IPS-NIHi7 (cell line): ENCODE data around the gene MEF2C.
"Not testable (repeated sequence)": the region's sequence is repeated elsewhere in the genome, so short reads cannot be mapped to it uniquely, and the experiment has no call there.

ENCODE experiments used
- DNase-seq: peaks from one replicate; pipeline ENCODE4 v3.0.0; 2012; ENCODE audit warnings: mixed read lengths; ENCODE audit errors: extremely low spot score

MEF2C gene

GRCh38 chr5:88799938-88800535 lies 82.9 kb downstream of the MEF2C start:
- no peak for DNase-seq

GRCh38 chr5:88798933-88799332 lies 84.1 kb downstream of the MEF2C start:
- DNase-seq = not testable (repeated sequence)

DNA sequence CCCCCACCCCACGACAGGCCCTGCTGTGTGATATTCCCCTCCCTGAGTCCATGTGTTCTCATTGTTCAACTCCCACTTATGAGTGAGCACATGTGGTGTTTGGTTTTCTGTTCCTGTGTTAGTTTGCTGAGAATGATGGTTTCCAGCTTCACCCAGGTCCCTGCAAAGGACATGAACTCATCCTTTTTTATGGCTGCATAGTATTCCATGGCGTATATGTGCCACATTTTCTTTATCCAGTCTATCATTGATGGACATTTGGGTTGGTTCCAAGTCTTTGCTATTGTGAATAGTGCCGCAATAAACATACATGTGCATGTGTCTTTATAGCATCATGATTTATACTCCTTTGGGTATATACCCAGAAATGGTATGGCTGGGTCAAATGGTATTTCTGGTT lies 89.2 kb downstream of the MEF2C start:
- not testable (repeated sequence) for DNase-seq

GRCh38 chr5:88792144-88792840 lies 90.7 kb downstream of the MEF2C start:
- DNase-seq = no peak

GRCh38 chr5:88787856-88788255 lies 95.1 kb downstream of the MEF2C start:
- no peak for DNase-seq

DNA sequence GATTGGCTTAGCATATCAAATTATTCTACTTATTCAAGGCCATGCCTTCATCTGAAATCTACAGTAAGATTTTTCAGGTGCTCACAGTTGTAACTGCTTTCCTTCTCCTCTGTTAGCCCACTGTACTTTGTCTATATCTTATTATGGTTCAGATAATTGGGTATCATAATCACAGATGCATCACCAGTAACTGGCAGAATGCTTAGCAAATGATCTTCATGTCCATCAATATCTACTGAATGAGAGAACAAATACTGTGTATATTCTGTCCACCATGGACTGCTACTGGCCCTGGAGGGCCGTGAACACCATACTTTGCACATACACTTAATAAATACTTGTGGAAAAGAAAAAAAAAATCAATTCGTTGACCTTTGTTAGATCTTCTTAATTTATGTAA lies 96.2 kb downstream of the MEF2C start:
- no peak for DNase-seq

DNA sequence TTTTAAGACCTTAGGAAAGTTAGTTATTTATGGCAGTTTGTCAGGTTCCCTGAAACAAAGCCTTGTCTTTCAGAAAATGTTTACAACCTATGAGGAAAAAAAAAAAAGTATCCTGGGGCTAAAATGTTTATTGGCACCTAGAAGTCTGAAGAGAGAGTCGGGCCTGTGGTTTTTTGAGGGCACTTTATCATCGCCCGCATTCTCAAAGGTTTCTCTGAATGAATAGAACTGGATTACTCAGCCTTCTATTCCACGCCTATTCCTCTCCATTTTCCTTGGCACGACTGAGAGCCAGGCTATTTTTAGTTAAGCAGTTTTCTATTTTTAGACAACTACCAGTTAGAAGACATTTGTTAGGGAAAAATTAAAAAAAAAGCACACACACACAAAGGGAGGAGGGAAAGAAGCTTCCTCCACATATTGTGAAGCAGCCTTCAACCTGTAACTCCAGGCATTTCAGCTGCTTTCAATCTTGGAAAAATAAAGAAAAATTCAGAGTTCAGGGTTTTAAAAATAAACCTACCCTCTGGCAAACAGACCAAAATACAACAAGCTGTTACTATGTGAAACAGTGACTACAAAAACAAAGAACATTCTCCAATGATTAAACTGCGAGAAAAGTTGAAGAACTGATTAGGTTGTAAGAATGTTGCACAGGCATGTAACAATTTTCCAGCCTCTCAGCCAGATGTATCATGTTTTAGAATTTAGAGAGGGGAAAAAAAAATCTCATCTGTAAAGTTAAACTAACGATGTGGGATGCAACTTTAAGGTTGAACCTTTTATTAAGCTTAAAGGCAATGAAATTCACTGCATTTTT lies 97.0 kb downstream of the MEF2C start:
- no peak for DNase-seq

DNA sequence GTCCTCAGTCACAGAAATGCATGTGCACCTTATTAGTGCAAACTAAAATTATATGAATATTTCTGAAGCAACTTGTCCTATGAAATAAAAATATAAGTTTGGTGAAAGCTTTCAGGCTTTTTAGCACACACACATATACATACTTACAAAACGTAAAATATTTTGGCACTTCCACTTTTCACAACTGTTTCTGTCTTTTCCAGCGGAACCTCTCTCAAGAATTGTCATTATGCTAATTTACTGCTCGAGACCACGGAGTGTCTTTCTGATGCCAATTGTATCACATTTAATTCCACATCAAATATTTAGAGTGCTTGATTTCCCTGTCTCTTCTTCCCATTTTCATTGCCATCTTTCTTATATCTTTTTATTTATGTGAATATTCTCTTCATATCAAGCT lies 100.4 kb downstream of the MEF2C start:
- no peak for DNase-seq

DNA sequence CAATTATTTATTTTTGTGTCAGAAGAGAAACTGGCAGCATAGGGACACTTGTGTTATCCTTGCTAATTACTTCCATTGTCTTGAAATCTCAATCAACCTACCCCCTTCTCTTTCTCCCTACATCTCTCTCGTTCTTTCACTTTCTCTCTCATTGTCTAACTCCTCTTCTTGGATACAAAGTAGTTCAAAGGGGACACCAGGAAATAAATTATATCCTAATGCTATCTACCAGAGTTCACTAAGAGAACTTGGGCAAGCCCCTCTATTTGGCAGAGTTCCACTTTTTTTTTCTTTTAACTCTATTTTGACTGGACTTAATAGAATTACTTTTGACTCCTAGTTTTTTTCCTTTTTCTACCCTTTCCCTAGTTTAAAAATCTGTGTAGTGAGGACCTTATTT lies 102.2 kb downstream of the MEF2C start:
- DNase-seq = no peak

GRCh38 chr5:88778736-88779135 lies 104.2 kb downstream of the MEF2C start:
- no peak for DNase-seq

- no peak for DNase-seq
Measured at GRCh38 chr5:88776692-88777091, 106.3 kb downstream of the MEF2C start.

GRCh38 chr5:88772831-88773230 lies 110.2 kb downstream of the MEF2C start:
- DNase-seq = no peak

DNA sequence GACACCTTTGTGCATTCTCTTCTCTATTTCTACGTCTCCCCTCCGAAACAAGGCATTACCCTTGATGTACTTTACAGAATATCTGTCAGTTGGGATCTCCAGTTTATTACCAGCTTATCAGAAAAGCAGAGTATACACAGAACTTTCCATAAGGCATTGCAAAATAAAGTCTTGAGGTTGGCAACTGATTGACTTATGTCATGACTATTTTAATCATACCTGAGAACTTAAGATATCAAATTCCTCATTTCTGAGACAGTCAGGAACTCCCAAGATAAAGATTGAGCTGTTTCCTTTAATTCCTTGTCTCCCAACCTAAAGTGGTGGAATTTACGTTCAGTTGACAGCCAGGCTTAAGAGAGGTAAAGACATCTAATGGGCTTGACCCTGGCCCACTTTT lies 110.9 kb downstream of the MEF2C start:
- DNase-seq = no peak

DNA sequence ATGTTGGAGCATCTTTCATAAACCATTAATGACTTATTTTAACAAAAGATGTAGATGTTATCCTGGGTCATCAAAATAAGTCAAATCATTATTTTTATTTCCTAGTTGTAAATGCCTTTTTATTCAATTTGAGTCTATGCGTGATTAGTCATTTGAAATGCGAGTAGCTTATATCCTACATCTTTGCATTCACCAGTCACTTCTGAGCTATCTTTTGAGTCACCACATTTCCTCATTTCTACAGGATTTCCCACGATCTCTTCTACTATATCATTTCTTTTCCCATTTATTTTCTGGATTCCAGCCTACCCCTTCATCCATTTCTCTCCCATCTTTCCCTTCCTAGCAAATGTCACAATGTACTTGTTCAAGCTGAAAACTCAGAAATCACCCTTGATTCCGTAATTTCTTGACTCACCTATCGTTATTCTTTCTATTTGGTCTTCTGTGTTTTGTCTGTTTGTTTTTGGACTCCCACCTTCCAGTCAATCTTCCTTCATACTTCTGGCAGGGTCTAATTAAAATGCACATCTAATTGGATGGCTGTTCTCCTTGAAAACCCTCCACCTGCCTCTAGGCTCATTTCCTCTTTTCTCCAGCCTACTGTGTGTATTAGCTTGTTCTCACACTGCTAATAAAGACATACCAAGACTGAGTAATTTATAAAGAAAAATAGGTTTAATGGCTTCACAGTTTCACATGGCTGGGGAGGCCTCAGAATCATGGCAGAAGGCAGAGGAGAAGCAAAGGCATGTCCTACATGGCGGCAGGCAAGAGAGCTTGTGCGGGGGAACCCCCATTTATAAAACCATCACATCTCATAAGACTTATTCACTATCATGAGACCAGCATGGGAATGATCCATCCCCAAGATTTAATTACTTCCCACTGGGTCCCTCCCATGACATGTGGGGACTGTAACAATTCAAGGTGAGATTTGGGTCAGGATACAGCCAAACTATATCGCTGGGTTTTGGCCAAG lies 112.4 kb downstream of the MEF2C start:
- no peak for DNase-seq

- no peak for DNase-seq
Measured at GRCh38 chr5:88769165-88769564, 113.8 kb downstream of the MEF2C start.

DNA sequence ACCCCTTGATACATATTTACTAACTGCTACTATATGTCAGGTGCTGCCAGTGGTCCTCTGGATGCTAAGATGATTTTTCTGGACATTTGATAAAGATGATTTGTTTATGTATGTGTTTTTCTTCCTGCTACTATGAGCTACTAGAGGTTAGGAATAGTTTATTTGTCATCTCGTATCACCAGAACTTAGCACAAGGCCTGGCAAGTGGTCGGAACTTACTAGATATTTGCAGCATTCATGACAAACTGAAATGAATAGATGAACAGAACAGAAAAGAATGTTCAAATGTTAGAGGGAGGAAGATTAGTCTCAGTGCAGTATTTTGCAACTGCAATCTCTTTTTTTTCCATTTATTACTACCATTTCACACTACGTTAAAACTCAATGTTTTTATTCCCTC lies 114.6 kb downstream of the MEF2C start:
- no peak for DNase-seq

- DNase-seq = no peak
Measured at GRCh38 chr5:88765798-88766197, 117.2 kb downstream of the MEF2C start.

- DNase-seq = no peak
Measured at GRCh38 chr5:88765171-88765570, 117.8 kb downstream of the MEF2C start.

- no peak for DNase-seq
Measured at GRCh38 chr5:88761939-88762338, 121.0 kb downstream of the MEF2C start.

- no peak for DNase-seq
Measured at GRCh38 chr5:88761269-88761850, 121.6 kb downstream of the MEF2C start.

DNA sequence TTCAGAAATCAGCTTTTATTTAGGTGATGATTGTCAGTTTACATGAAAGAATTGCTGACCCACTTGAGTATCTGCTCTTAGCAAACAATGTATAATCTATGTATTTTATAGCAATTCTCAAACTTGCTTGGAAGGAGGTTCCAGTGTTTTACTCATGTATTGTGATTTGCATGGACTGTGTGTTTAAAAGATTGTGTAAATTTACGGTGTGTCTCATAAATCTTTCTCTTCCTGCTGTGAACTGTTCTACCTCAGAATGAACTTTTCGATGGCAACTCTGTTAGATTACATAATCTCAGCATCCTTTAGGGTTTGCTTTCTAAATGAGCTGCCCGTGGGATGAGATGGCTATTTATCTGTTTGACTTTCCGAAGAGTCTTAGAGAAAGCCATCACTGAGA lies 122.5 kb downstream of the MEF2C start:
- DNase-seq = no peak
